ENCODE measurements around the gene RFPL3.

The RFPL3 gene

GRCh38 chr22:32324505-32325415 lies 32.9 kb upstream of the RFPL3 start:
- TF ChIP-seq RAD21 (IDR thresholded peaks at IDR 0.05; ENCODE audit: low read depth): no peak
- no peak for TF ChIP-seq EGR1 (IDR thresholded peaks at IDR 0.05)
- TF ChIP-seq MAX (IDR thresholded peaks at IDR 0.05): no peak
- no peak for TF ChIP-seq CEBPB (IDR thresholded peaks at IDR 0.05)
- no peak for TF ChIP-seq TCF12 (IDR thresholded peaks at IDR 0.05; ENCODE audit: low read depth)
- no peak for TF ChIP-seq TEAD4 (IDR thresholded peaks at IDR 0.05)
- no peak for TF ChIP-seq NFIC (IDR thresholded peaks at IDR 0.05)
- TF ChIP-seq FOXM1 (IDR thresholded peaks at IDR 0.05; ENCODE audit: borderline replicate concordance, low read depth): no peak
- no peak for TF ChIP-seq USF1 (IDR thresholded peaks at IDR 0.05)
- TF ChIP-seq ZBTB7A (IDR thresholded peaks at IDR 0.05; ENCODE audit: low read depth): no peak
- no peak for TF ChIP-seq YY1 (IDR thresholded peaks at IDR 0.05; ENCODE audit: low read depth)
- TF ChIP-seq, protein P1, sequence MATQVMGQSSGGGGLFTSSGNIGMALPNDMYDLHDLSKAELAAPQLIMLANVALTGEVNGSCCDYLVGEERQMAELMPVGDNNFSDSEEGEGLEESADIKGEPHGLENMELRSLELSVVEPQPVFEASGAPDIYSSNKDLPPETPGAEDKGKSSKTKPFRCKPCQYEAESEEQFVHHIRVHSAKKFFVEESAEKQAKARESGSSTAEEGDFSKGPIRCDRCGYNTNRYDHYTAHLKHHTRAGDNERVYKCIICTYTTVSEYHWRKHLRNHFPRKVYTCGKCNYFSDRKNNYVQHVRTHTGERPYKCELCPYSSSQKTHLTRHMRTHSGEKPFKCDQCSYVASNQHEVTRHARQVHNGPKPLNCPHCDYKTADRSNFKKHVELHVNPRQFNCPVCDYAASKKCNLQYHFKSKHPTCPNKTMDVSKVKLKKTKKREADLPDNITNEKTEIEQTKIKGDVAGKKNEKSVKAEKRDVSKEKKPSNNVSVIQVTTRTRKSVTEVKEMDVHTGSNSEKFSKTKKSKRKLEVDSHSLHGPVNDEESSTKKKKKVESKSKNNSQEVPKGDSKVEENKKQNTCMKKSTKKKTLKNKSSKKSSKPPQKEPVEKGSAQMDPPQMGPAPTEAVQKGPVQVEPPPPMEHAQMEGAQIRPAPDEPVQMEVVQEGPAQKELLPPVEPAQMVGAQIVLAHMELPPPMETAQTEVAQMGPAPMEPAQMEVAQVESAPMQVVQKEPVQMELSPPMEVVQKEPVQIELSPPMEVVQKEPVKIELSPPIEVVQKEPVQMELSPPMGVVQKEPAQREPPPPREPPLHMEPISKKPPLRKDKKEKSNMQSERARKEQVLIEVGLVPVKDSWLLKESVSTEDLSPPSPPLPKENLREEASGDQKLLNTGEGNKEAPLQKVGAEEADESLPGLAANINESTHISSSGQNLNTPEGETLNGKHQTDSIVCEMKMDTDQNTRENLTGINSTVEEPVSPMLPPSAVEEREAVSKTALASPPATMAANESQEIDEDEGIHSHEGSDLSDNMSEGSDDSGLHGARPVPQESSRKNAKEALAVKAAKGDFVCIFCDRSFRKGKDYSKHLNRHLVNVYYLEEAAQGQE (IDR thresholded peaks at IDR 0.05; ENCODE audit: low read depth): no peak
- TF ChIP-seq EP300 (IDR thresholded peaks at IDR 0.05; ENCODE audit: borderline replicate concordance): no peak

GRCh38 chr22:32325416-32325801 lies 32.3 kb upstream of the RFPL3 start:
- TF ChIP-seq YY1 (IDR thresholded peaks at IDR 0.05; ENCODE audit: low read depth) (no peak), RAD21 (IDR thresholded peaks at IDR 0.05; ENCODE audit: low read depth) (no peak), USF1 (IDR thresholded peaks at IDR 0.05) (no peak)

- no peak for TF ChIP-seq TAF1 (IDR thresholded peaks at IDR 0.05; ENCODE audit: low read depth)
- no peak for TF ChIP-seq CEBPB (IDR thresholded peaks at IDR 0.05)
- TF ChIP-seq USF1 (IDR thresholded peaks at IDR 0.05): no peak
- no peak for TF ChIP-seq MAX (IDR thresholded peaks at IDR 0.05)
- TF ChIP-seq FOXM1 (IDR thresholded peaks at IDR 0.05; ENCODE audit: borderline replicate concordance, low read depth): no peak
- TF ChIP-seq EGR1 (IDR thresholded peaks at IDR 0.05): no peak
- no peak for TF ChIP-seq RAD21 (IDR thresholded peaks at IDR 0.05; ENCODE audit: low read depth)
- TF ChIP-seq YY1 (IDR thresholded peaks at IDR 0.05; ENCODE audit: low read depth): no peak
- TF ChIP-seq ZBTB7A (IDR thresholded peaks at IDR 0.05; ENCODE audit: low read depth): no peak
- no peak for TF ChIP-seq CREB1 (IDR thresholded peaks at IDR 0.05; ENCODE audit: low read depth)
- no peak for TF ChIP-seq TEAD4 (IDR thresholded peaks at IDR 0.05)
- no peak for TF ChIP-seq EP300 (IDR thresholded peaks at IDR 0.05; ENCODE audit: borderline replicate concordance)
- TF ChIP-seq, protein P1 (IDR thresholded peaks at IDR 0.05; ENCODE audit: low read depth): no peak
Observed at GRCh38 chr22:32325811-32326237, 31.8 kb upstream of the RFPL3 start.

- TF ChIP-seq, protein P1 (IDR thresholded peaks at IDR 0.05; ENCODE audit: low read depth): no peak
- TF ChIP-seq TCF12 (IDR thresholded peaks at IDR 0.05; ENCODE audit: low read depth): no peak
Observed at GRCh38 chr22:32326647-32327046, 31.0 kb upstream of the RFPL3 start.

All from Ishikawa (cell line).